NCI-H345 (cell line): ENCODE data around the gene ALOX15B.

Source experiments
- DNase-seq: peaks from one replicate; lab custom pipeline; 2025; lab: John Stamatoyannopoulos, UW

The ALOX15B gene

DNA sequence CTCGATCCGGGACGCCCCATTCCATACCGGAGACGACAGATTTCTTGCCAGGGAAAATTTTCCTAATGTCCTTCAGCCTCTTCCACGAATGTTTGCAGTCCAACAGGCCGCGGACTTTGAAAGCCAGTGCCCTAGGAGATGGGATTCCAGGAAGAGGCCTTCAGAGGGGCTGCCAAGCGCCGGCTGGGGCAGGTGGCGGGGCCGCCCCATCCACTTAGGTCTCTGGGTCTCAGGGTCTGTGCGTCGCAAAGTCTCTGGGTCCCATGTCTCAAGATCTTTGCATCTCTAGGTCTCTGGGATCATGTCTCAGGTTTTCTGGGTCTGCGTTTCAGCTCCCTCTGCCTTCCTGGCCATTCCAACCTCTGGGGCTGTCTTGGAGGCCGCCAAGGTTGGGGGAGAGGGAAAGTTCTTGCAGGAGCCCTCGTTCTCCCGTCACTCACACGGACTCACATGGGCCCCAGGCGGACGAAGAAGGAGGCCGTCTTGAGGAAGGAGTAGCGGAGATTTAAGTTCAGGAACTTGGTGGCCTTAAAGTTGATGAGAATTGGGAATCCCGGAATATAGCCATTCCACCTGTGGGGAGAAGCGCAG lies 41.4 kb downstream of the ALOX15B start:
- no peak for DNase-seq

DNA sequence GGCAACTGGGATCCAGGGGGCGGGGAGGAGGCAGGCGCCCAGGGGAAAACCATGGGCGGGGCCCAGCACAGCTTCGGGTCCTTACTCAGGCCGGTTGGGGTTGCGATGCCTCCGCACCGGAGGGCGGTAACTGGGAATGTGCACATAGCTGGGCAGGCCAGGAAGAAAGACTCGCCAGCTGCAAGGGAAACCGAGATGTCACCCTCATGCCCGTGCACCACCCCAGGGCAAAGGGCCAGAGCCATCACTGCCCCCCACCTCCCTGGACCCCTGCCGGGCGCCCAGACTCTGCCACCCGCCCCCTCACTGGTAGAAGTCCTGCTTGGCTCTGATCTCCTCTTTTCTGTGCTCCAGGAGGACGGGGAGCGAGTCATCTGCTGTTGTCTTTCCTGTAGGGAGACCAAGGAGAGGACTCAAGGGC lies 42.0 kb downstream of the ALOX15B start:
- no peak for DNase-seq

DNA sequence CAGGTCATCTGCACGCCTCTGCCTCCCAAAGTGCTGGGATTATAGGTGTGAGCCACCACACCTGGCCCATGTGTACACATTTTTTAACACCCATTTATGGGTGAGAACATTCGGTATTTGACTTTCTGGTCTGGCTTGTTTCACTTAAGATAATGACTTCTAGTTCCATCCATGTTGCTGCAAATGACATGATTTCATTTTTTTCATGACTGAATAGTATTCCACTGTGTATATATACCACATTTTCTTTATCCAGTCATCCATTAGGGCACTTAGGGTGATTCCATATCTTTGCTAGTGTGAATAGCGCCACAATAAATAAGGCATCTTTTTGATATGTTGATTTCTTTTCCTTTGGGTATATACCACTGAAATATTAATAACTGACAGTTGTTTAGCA lies 43.0 kb downstream of the ALOX15B start:
- no peak for DNase-seq

DNA sequence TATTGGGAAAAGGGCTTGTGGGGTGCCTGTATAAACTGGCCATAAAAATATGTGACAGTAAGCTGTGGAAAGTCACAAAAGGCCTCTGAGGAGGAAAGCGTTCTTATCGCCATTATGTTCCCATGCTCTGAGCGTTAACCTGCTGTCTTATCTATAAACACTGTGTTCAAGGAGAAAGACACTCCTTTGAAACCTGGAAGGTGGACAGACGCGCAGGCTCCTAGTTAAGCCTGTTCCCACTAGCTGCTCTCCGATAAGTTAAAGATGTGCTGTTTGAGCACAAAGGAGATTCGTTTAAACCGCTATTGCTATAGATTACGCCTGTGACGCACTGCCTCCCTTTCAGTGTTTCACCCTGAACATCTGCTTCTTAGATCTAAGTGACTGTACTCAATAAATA lies 43.4 kb downstream of the ALOX15B start:
- no peak for DNase-seq

DNA sequence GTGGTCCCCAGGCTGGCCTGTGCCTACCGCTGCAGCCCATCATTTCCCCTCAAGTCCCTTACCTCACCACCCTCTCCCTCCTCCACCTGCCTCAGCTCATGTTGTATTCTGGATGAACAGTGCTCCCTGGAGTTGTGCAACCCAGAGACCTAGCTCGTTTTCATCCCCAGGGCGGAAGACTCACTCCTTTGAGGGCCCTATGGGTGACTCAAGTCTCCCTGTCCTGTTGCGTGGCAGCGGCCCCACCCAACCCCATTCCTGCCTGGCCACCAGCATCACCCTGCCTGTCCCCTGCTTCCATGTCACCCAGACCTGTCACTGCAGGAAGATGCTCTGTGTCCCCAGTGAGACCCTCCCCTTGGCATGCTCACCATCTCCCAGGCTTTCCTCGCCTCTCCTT lies 45.4 kb downstream of the ALOX15B start:
- DNase-seq: no peak

DNA sequence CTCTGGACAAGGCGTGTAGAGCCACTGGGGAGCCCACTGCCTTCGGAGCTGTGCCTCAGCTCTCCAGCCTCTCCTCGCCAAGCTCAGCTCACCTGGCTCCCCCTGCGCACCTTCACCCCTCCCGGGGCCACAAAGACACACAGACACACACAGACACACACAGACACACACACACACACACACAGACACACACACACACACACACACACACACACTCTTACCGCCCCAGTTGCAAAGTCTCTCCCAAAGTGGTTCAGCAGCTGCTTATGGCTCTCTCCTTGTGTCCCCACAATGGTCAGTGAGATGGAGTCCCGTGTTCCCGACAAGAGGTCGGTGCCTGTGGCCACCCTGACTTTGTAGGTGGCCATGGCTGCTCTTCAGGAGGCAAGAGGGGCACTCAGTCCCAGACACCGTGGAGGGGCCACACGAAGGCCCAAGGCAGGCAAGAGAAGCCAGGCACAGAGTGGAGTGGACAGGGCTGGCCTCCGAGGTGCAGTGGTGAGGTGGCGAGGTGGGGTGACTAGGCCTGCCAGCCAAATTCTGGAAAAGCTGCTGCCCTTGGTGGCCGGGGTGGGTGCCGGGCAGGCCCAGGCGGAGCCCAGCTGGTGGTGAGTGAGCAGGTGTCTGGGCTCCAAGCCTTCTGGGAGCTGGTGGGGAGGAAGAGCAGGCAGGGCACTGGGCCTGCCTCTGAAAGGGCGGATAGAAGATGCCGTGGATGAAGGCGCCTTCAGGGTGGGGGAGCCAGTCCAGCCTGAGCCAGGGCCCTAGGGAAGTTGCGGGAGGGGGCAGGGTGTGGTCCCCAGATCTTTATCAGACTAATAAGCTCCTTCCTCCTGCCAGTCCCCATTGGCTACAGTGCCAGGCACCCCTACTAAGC lies 48.5 kb downstream of the ALOX15B start, which contains the start of gene ALOX12B:
Gene ALOX12B (minus strand): TSS at position 642 of the 877 bp plus-strand sequence. CDS start 274 bp downstream, at position 368.
- DNase-seq: no peak

DNA sequence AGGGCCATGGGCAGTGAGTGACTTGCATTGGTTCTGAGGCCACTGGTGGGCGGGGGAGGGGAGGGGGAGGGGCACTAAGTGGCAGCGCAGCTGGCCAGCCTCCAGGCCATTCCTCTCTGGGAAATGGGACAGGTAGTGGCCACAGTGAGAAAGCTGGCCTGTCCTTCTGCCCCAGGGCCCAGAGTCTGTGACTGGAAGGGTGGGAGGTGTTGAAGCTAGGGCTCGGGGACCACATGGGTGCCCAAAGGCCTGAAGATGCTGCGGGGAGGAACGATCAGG lies 49.0 kb downstream of the ALOX15B start:
- DNase-seq: no peak

DNA sequence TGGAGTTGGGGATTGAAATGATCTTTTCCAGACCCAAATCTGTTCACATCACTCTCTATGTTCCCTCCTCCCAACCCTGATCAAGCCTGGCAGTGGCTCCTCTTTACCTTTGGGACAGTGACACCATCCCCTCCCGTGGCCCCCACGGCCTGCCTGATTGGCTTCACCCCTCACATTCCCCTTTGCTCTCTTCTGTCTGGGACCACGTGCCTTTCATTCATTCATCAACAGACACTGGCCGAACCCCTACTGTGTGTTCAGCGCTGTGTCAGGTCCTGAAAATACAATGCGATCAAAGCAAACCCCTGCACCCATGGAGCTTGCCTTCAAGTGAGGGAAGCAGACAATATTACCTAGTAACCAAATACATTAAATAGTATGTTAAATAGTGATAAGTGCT lies 50.9 kb downstream of the ALOX15B start:
- DNase-seq: no peak

DNA sequence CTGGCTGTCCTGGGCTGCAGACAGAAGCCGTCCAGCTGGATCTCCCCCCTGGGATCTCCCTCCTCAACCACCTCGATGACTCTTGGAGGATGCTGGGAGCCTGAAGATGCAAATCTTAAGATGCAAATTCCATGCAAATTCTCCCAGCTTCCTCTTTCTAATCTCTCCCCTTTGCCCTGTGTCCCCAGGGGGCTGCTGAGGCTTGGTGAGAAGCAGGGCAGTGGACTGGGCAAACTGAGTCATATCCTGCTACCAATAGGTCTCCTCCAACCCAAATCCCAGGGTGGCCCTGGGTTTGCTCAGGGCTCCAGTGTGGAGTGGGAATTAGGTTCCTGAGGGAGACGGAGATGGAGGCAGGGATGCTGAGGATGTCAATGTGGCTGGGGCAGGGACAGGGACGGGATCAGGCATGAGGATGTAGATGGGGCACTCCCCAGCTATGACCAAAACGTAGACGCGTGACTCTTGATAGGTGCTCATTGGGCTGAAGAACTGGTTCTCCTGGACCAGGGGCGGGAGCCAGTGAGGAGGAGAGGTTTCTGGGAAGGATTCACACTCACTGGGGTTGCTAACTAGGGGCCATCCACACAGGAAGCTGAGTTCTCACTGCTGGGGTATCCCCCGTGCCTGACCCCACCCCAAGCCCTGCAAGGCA lies 52.3 kb downstream of the ALOX15B start:
- DNase-seq: no peak

DNA sequence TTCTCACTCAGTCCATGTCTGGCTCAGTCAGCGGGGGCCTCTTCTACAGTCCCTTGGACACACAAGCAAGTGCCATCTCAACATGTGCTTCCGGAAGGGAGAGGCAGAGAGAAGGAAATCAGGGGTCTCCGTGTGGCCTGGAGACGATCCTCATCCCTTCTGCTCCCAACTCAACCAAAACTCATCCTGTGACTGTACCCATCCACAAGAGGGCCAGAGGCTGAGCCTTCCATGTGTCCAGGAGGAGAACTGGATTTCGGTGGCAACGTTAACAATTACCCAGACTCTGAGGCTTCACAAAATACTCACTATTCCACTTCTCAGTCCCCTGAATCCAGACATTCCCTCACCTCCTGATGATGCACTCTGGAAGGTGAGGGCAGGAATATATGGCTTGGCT lies 56.5 kb downstream of the ALOX15B start:
- no peak for DNase-seq

DNA sequence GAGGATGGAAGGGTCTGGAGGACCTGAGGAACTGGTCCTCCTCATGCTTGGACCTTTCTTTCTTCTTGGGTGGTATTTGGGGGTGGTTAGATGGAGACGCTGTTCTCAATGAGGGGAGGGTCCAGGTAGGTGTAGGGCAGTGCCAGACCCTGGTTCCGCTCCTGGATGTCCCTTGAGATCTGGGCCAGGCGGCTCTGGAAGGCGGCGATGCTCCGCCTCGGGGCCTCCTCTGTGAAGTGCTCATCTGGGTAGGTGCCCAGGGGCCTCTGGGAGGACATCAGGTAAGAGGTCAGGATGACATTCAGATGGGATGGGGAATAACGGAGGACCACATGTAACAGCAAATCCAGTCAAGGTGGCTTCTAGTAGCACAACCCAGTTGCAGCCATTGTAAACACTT lies 57.7 kb downstream of the ALOX15B start:
- DNase-seq: no peak
